ENCODE measurements around the gene HOXB13. TPM values are rescaled to one million over a fixed set of nuclear protein-coding genes. Genes with fewer than 3 reads are reported as not detected.

Gene HOXB13
- polyA plus RNA-seq, 1 experiment, result not detected

- CTCF ChIA-PET, result interaction anchor here (0.6 to 4.7 kb wide), 33 partner anchors 10 to 504 kb away, joined by 3 to 68 read pairs (median 5); no protein-coding TSS in a partner anchor
- no peak for DNase-seq (ENCODE audit: low read depth, low spot score)
- POLR2A ChIA-PET, result no interaction called here
- Histone ChIP-seq H3K27ac (ENCODE audit: low read depth, low read length) (no peak overlapping the region), H3K9me3 (ENCODE audit: control insufficient read depth, insufficient read depth, low read length) (peaks cover 3% of the 10 kb centered on the region; the same call in 1 of the 2 replicates), H3K4me3 (ENCODE audit: low read depth, low read length) (no peak overlapping the region), H3K27me3 (ENCODE audit: control insufficient read depth, insufficient read depth, low read length) (peaks cover 25% of the 10 kb centered on the region)
- TF ChIP-seq CTCF (IDR thresholded peaks at IDR 0.05; ENCODE audit: low read depth, low read length), result peak; percentile 84
Measured at GRCh38 chr17:48678141-48678971, 50.2 kb downstream of the HOXB13 start.

- TF ChIP-seq CTCF (IDR thresholded peaks at IDR 0.05; ENCODE audit: low read depth, low read length), result no peak
Measured at GRCh38 chr17:48676963-48677558, 51.5 kb downstream of the HOXB13 start.

More at GRCh38 chr17:48676963-48677558, 51.5 kb downstream of the HOXB13 start:
- Histone ChIP-seq H3K9me3 (ENCODE audit: control insufficient read depth, insufficient read depth, low read length) (peaks cover 3% of the 10 kb centered on the region; the same call in 1 of the 2 replicates), H3K27ac (ENCODE audit: low read depth, low read length) (no peak overlapping the region), H3K27me3 (ENCODE audit: control insufficient read depth, insufficient read depth, low read length) (peaks cover 28% of the 10 kb centered on the region), H3K4me3 (ENCODE audit: low read depth, low read length) (no peak overlapping the region)
- ChIA-PET POLR2A (no interaction called here), CTCF (interaction anchor here (0.7 to 1.6 kb wide), 4 partner anchors 41 to 355 kb away, joined by 3 to 19 read pairs (median 4); no protein-coding TSS in a partner anchor)
- no peak for DNase-seq (ENCODE audit: low read depth, low spot score)

Small RNAs within 50 kb of the gene (small RNA-seq; reads per million reads assigned to genes)
- gene AC091179.2 (ENCODE audit: insufficient read length, low read depth) (not detected), gene COX6B1P2 (ENCODE audit: insufficient read length, low read depth) (not detected), gene MIR3185 (ENCODE audit: insufficient read length, low read depth) (not detected), gene RF02132 (ENCODE audit: insufficient read length, low read depth) (not detected), gene RF02133 (ENCODE audit: insufficient read length, low read depth) (not detected), gene RN7SL125P (ENCODE audit: insufficient read length, low read depth) (not detected)

Other genes with a start within 250 kb of the HOXB13 start
- gene HOXB1, start 197.7 kb downstream of the HOXB13 start, polyA plus RNA-seq (2011; rRNA removed), result not detected in 2 replicates
- gene HOXB2, start 183.6 kb downstream of the HOXB13 start, polyA plus RNA-seq (2011; rRNA removed), result 16.3 and 17.9 TPM in 2 replicates
- gene HOXB4, start 150.4 kb downstream of the HOXB13 start, polyA plus RNA-seq (2011; rRNA removed), result 5.8 and 6.1 TPM in 2 replicates
- gene HOXB3, start 138.5 kb downstream of the HOXB13 start, polyA plus RNA-seq (2011; rRNA removed), result 28.3 and 33.0 TPM in 2 replicates
- gene HOXB5, start 135.0 kb downstream of the HOXB13 start, polyA plus RNA-seq (2011; rRNA removed), result 9.4 and 9.8 TPM in 2 replicates
- gene HOXB6, start 123.8 kb downstream of the HOXB13 start, polyA plus RNA-seq (2011; rRNA removed), result 15.4 and 20.4 TPM in 2 replicates
- 10.1 and 11.3 TPM in 2 replicates for gene HOXB7, start 117.7 kb downstream of the HOXB13 start, polyA plus RNA-seq (2011; rRNA removed)
- gene HOXB8, start 113.5 kb downstream of the HOXB13 start, polyA plus RNA-seq (2011; rRNA removed), result 0.87 and 0.97 TPM in 2 replicates
- gene HOXB9, start 102.4 kb downstream of the HOXB13 start, polyA plus RNA-seq (2011; rRNA removed), result 0.02 TPM in 1 of 2 replicates, not detected in the other
- gene PRAC1, start 6.2 kb downstream of the HOXB13 start, polyA plus RNA-seq (2011; rRNA removed), result not detected in 2 replicates
- gene PRAC2, start 5.6 kb downstream of the HOXB13 start, polyA plus RNA-seq (2011; rRNA removed), result not detected in 2 replicates
- 0.04 and 0.06 TPM in 2 replicates for gene TTLL6, start 88.5 kb upstream of the HOXB13 start, polyA plus RNA-seq (2011; rRNA removed)
- 102 and 130 TPM in 2 replicates for gene CALCOCO2, start 102.3 kb upstream of the HOXB13 start, polyA plus RNA-seq (2011; rRNA removed)
- 92.5 and 135 TPM in 2 replicates for gene ATP5MC1, start 164.0 kb upstream of the HOXB13 start, polyA plus RNA-seq (2011; rRNA removed)
- 176 and 178 TPM in 2 replicates for gene UBE2Z, start 179.7 kb upstream of the HOXB13 start, polyA plus RNA-seq (2011; rRNA removed)
- gene SNF8, start 216.1 kb upstream of the HOXB13 start, polyA plus RNA-seq (2011; rRNA removed), result 116 and 119 TPM in 2 replicates
- 0.25 and 0.38 TPM in 2 replicates for gene GIP, start 239.8 kb upstream of the HOXB13 start, polyA plus RNA-seq (2011; rRNA removed)